Measurements from ENCODE around the gene INF2.

INF2 gene

GRCh38 chr14:104694991-104695659 is 5.7 kb downstream of the INF2 start:
- TF ChIP-seq, protein P1, sequence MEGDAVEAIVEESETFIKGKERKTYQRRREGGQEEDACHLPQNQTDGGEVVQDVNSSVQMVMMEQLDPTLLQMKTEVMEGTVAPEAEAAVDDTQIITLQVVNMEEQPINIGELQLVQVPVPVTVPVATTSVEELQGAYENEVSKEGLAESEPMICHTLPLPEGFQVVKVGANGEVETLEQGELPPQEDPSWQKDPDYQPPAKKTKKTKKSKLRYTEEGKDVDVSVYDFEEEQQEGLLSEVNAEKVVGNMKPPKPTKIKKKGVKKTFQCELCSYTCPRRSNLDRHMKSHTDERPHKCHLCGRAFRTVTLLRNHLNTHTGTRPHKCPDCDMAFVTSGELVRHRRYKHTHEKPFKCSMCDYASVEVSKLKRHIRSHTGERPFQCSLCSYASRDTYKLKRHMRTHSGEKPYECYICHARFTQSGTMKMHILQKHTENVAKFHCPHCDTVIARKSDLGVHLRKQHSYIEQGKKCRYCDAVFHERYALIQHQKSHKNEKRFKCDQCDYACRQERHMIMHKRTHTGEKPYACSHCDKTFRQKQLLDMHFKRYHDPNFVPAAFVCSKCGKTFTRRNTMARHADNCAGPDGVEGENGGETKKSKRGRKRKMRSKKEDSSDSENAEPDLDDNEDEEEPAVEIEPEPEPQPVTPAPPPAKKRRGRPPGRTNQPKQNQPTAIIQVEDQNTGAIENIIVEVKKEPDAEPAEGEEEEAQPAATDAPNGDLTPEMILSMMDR (IDR thresholded peaks at IDR 0.05; ENCODE audit: low read depth, low read length): no peak
- H3K9me3 ChIP-seq: no peaks in the 10 kb centered on the region
- H3K4me3 ChIP-seq (ENCODE audit: low read depth, low read length): no peak overlapping the region
- H3K36me3 ChIP-seq: peaks cover 26% of the 10 kb centered on the region
- no peak for DNase-seq
- peaks cover 11% of the 10 kb centered on the region; the same call in 1 of the 2 replicates for H3K4me1 ChIP-seq
- H3K27me3 ChIP-seq: no peaks in the 10 kb centered on the region

DNA sequence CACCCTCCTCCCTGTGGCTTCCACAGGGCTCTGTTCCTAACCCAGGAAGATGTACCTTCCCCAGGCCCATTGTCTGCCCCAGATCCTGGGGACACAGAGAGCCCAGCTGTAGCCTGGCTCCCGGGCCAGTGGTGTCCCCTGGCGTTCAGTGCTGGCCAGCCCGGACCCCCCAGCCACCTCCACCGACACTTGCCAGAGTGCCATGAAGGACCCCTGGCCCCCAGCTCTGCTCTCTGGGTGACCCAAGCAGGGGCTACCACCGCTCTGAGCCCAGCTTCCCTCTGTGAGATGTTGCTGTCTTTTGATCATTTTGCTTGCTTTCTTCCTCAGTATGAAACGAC is 6.2 kb downstream of the INF2 start:
- TF ChIP-seq, protein P1 (IDR thresholded peaks at IDR 0.05; ENCODE audit: low read depth, low read length): no peak
- no peak overlapping the region for H3K4me3 ChIP-seq (ENCODE audit: low read depth, low read length)
- peaks cover 8% of the 10 kb centered on the region; the same call in 1 of the 2 replicates for H3K4me1 ChIP-seq
- H3K36me3 ChIP-seq: peaks cover 25% of the 10 kb centered on the region
- no peaks in the 10 kb centered on the region for H3K9me3 ChIP-seq
- no peak for DNase-seq
- no peaks in the 10 kb centered on the region for H3K27me3 ChIP-seq

- Histone ChIP-seq H3K27me3 (no peaks in the 10 kb centered on the region), H3K9me3 (no peaks in the 10 kb centered on the region), H3K36me3 (peaks cover 29% of the 10 kb centered on the region), H3K4me3 (ENCODE audit: low read depth, low read length) (no peak overlapping the region), H3K4me1 (peaks cover 4% of the 10 kb centered on the region; the same call in 1 of the 2 replicates)
- DNase-seq: no peak
- TF ChIP-seq, protein P1 (IDR thresholded peaks at IDR 0.05; ENCODE audit: low read depth, low read length): no peak
Observed at GRCh38 chr14:104696671-104697316, 7.4 kb downstream of the INF2 start.

- TF ChIP-seq, protein P1 (IDR thresholded peaks at IDR 0.05; ENCODE audit: low read depth, low read length): no peak
Observed at GRCh38 chr14:104697317-104697703, 7.9 kb downstream of the INF2 start.

DNA sequence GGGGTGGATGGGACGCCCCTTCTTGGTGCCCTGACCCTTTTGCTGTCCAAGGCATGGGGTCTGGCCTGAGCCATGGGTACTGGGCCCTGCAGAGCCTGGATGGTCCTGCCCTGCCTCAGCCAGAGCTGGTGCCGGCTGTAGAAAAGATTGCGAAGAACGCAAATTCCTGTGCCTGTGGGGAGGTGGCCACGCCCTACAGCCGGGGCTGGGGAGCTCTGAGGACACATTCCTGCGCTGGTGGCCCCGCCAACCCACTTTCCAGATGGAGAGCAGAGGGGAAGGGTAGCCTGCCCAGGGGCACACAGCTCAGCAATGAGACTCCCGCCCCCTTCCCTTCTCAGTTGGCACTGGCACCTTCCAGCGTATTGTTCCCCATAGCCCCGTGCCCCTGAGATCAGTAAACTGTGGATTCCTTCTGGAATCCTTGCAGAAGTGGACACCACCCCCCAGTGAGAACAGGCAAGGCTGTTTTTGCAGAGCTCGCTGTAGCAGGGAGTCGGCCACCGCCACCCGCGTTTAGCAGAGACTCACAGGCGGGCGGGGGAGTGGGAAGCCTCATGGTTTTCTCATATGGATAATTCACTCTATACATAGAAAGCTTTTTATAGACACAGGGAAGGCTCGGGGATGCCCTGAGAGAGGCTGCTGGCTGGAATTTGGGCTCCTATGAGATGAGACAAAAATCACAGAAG is 8.6 kb downstream of the INF2 start:
- Histone ChIP-seq H3K4me1 (peaks cover 4% of the 10 kb centered on the region; the same call in 1 of the 2 replicates), H3K27me3 (no peaks in the 10 kb centered on the region), H3K36me3 (peaks cover 29% of the 10 kb centered on the region), H3K9me3 (no peaks in the 10 kb centered on the region), H3K4me3 (ENCODE audit: low read depth, low read length) (no peak overlapping the region)
- TF ChIP-seq, protein P1 (IDR thresholded peaks at IDR 0.05; ENCODE audit: low read depth, low read length): no peak
- no peak for DNase-seq

More at GRCh38 chr14:104697317-104697703, 7.9 kb downstream of the INF2 start:
- H3K4me1 ChIP-seq: peaks cover 4% of the 10 kb centered on the region; the same call in 1 of the 2 replicates
- H3K27me3 ChIP-seq: no peaks in the 10 kb centered on the region
- H3K9me3 ChIP-seq: no peaks in the 10 kb centered on the region
- no peak for DNase-seq
- peaks cover 26% of the 10 kb centered on the region for H3K36me3 ChIP-seq
- H3K4me3 ChIP-seq (ENCODE audit: low read depth, low read length): no peak overlapping the region

Measured in BE2C (cell line).